ENCODE measurements around the gene NEU4.
"Not testable (repeated sequence)": the region's sequence is repeated elsewhere in the genome, so short reads cannot be mapped to it uniquely, and the experiment has no call there.

Gene NEU4

DNA sequence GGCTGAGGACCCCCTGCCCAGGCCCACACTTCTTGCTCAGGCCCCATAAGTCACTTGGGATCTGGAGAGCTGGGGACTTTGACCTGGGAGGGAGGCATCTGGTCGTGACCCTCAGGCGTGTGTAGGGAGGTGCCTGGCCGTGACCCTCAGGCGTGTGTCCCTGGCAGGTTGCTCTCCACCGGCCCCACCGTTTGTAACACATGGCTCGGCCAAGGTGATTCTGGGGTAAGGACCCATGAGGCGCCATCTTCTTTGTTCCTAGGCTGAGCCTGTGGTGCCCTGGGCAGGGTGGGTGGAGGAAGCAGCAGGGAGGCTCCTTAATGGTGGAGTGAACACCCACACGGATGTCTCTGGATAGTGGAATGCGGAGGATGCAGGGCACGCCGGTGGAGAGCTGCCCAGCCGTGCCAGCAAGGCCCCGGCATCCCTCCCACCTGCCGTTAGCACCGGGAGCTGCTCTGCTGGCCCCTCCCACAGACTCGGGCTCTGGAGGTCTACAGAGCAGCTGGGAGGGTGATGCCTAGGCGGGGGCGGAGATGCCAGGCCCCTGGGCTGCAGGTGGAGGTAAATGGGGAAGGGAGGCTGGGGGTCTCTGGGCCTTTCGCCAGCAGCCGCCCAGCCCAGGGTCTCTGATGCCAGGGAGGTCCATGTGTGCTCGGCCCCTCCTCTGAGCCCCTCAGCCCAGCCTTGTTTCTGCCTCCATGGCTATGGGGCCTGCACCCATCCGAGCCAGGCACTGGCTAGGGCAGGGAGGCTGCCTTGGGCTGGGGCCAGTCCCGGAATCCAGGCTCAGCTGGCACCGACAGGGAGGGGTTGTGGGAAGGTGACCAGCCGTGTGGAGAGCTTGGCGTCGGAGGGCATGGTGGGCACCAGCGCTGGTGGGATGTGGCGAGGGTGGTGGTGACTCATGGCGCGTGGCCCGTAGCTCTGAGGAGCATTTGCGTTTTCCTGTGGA lies 33.5 kb upstream of the NEU4 start:
- no peak for DNase-seq

DNA sequence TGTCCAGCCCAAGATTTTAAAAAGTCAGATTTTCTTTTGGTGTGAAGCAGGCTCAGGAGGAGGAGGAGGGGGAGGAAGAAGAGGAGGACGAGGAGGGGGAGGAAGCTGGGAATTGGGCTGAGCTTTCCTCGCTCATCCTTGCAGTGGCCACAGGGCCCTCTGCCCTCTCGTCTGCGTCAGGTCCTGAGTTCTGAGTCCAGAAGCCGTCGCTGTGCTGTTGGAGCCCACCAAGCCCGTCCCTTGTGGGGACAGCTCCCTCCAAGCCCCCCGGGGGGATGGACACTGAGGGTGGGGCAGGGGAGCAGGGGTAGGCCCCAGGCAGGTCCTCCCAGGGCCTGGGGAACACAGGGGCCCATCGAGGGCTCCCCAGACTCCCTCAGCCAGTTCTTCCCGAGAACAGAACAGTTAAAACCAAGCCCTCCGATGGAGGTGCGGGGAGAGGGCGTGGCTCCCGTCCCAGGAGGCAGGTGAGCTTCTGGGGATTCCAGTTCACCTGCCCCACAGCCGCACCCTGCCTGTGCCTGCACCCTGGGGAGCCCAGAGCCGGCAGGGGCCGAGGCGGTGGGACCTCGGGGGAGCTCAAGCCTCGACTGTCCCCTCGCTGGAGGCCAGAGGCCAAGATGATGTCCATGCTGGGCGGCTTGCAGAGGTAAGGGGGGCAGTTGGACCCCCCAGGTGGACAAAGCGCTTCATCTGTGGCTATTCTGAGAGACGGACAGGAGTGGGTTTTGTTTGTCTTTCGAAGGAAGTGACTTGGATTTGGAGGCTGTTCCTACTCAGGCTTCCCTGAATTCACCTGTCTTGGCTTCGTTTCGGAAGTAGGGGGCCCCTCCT lies 32.4 kb upstream of the NEU4 start, which contains the start of gene GAL3ST2:
Gene GAL3ST2 (plus strand): TSS at position 487 of the 834 bp plus-strand sequence. CDS start 134 bp downstream, at position 621.
- no peak for DNase-seq

DNA sequence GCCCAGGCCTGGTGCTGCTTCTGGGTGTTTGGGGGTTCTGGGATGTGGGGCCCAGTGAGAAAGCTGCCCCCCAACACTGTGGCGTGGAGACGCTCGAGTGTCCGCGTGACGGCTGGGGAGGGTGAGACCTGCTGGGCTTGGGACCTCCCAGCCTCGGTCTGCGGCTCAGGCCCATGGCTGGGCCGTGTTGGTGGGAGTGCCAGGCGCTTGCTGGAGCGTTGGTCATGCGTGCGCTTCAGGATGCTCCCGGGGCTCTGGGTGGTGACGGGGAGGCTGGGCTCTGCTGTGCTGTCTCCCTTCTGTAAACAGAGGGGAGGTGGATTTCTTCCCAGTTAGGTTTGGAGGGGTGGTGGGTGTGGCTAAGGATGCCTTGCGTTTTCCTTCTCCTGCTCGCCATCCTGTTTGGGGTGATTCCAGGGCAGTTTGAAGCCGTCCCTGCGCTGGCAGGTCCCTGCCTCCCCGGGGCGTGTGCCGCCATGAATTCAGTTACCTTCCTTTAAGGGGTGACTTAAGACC lies 31.8 kb upstream of the NEU4 start:
- DNase-seq = no peak

DNA sequence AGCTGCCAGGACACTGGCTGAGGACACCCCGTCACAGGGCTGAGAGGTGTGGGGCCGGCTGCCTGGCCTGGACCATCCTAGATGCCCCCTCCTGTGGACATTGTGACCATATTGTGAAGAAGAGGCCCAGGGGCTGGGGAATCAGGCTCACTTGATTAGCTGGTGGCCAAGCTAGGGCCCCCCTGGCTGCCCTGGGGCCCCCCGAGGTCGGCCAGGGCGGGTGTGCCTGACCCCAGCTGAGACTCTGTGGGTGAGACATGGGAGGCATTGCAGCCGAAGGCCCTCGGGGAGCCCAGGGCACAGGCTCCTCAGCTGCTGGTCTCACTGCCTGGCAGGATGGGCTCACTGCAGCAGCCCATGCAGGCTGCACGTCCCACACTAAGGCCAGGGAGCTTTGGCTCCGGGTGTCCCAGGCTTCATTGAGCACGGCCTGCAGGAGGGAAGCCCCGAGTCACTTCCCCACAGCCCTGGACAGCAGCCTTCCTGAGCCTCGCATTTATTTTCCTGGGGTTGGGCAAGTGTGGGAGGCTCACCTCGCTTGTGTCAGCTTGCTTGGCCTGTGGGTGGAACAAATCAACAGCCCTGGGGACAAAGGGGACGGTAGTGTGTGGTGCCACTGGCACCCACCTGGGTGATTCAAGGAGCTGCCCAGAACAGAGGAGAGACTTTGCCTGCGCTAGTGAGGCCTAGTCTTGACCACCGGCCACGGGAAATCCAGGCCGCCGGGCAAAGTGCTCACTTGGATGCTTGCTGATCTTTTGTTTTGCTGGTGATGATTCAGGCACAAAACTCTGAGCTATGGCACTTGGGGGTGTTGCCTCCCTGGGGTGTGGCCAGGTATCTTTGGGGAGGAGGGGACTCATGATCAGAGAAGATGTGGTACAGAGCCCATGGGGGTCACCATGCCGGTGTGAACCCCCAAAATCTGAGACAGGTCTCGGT lies 31.0 kb upstream of the NEU4 start:
- no peak for DNase-seq

DNA sequence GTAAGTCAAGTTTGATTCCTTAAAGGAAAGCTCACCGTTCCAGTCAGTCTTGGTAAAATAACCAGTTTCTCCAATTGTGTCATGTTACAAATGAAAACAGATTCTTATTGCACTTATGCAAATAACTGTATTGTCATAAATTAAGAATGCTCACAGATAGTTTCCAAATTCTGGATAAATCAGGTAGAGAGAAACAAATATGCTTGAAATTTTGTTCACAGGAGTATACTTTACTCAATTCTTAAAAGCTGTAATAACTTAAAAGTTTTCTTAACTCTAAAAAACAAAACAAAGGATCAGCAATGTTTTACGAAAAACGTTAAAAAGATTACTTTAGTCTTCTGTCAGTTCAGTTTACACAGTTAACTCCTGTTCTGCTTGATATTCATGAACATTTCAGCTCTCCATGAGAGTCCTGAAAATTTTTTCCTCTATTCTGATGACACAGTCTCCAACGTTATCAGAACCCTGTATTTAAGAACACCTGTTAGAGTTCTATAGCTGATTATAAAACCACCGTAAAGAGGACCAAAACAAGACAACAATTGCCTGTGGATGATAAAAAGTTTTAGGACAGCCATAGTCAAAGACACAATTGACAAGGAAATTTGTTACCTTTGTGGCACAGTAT lies 27.9 kb upstream of the NEU4 start:
- DNase-seq = no peak

DNA sequence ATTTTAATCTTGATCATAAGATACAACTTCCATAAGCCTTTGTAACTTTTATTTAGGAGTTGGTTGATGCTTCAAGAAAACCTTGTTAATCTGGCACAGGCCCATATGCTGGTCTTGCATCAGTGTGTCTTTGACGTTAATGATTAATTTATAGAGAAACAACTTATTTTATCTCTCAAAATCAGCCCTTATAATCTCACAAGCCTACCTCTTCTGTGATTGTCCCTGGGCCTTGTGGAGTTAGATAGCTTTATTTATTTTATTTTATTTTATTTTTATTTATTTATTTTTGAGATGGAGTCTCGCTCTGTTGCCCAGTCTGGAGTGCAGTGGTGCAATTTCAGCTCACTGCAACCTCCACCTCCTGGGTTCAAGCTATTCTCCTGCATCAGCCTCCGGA lies 26.9 kb upstream of the NEU4 start:
- not testable (repeated sequence) for DNase-seq

DNA sequence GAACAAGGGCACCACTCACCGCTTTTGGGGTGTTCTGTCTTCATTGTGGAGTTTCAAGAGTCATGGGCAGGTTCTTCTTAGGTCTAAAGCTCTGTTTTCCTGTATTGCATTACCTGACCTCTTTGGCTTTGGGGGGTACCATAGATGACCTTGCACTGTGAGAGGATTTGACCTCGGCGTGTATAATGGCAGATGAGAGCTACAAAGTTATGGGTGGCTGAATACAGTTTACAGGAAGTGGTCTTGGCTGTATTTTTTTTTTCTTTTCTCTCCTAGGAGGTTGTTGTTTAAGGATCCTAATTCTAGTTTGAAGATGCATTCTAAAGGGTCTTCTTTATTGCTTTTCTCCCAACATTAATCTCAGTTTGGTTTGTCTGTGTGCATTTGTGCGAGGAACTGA lies 20.9 kb upstream of the NEU4 start:
- DNase-seq = no peak

DNA sequence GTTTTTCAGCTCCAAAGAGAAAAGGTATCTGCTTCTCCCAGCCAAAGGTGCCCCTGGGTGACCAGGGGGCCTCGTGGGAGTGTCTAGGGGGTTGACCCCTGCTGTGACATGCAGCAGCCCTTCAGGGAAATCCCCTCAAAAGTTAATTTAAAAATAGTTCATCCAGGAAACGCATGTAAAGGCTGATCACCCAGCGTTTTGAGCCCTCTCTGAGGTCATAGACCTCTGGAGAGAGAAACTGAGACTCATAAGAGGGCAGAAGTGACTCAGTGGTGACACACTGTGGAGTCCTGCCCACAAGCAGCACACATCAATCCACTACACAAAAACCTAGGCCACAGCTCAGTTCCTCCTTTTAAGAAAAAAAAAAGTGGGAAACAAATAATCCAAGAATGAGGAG lies 20.4 kb upstream of the NEU4 start:
- no peak for DNase-seq

DNA sequence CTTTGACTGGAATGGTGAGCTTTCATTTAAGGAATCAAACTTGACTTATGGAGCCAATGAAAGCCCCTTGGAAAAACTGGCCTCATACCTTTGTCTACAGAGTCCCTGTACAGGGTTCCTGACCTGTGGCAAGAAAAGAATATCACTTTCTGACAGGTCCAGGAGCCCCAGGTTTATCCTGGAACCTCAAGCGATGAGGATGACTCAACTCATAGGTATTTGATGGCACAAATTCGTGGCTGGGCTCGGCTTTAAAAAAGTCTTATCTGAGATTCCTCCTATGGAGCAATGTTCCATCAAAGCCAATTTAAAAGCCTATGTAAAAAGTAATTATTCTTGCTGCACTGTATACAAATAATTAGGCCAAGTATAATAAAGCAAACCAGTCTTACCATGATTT lies 17.6 kb upstream of the NEU4 start:
- not testable (repeated sequence) for DNase-seq

DNA sequence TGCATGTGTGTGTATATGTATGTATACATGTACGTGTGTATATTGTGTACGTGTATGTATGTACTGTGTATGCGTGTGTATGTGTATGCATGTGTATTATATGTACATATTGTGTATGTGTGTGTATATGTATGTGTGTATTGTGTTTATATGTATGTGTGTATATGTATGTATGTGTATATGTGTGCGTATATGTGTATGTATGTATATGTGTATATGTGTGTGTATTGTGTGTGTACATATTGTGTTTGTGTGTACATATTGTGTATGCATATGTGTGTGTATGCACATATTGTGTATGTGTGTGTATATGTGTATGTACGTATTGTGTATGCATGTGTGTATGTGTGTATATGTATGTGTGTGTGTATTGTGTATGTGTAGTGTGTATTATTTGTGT lies 15.6 kb upstream of the NEU4 start:
- DNase-seq = no peak

DNA sequence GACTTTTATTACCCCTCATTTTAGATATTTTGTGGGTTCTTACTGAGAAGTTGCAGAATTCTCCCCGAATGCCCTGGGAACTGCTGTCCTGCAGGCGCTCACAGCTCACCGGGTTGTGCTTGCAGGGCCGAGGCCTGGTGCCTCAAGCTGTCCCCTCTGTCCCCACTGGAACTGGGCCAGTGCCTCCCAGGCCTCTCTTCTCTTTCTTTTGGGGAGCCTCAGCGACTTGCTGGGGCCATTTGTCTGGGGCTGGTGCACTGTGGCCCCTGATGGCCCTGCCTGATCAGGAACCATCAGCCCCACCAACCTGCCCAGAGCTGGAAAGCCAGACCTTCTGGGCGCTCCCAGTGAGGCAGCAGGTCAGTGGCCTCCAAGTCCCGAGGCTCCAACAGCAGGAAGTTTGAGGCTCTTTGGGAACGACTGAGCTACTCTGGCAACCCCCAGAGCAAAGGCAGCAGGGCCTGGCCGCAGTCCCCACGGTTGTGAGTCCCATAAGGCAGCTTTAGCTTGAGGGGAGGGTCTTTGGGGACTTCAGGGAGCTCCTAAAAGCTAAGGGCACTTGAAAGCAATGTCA lies 14.7 kb upstream of the NEU4 start:
- DNase-seq = no peak

DNA sequence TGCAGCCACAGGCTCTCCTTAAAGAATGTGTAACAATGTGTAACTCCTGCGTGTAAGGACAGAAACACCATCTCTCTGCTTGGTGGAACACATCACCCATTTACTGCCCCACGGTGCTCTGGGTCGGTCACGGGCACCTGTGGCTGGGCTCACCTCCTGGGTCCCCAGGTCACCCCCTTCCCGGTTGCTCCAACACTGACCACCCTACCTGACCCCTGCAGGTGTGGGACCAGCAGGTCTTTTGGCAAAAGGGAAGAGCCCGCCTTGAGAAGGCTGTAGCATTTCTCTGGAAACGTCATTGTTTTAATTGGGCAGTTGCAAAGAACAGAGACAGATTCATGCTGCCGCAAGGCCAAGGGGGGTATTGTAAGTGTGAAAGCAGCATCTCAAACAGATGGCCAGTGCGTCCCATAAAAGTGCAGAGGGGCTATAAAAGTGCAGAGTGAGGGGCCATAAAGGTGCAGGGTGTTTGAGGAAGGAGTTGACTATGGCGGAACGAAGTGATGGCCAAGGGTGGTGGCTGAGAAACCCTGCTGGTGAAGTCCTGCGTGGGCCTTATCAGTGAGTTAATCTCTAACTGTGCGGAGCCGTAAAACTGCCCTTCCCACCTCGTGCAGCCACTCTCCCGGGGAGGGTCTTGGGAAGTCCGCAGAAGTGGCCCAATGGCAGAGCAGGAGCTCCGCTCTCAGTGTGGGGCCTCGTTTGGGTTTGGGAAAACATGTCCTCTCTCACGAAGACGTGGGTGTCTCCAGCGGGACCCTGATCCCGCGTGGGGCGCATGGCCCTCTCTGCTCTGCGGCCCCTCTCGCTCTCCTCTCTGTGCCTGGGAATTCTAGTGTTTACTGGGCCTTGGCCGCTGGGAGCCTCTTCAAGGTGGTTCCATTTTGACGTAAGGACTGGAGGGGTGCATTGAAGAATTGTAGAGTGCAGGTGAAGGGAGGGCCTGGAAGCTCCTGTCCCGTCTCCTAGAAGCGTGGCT lies 13.7 kb upstream of the NEU4 start:
- DNase-seq = no peak

DNA sequence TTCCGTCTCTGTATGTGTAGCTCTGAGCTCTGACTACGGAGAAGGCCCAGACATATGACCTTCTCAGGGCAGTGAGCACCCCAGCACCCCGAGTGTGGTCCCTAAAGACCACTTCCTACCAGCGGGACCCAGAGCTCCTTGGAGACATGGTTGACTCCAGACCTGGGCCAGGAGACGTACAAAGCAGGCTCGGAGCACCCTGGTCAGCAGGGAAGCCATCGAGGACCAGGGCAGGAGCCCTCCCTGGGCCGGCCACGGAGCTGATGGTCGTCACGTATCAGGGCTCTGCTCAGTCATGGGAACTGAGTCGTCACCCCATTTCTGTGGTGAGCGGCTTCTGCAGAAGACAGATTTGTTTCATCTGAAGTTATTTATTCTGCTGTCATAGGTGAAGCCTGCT lies 12.8 kb upstream of the NEU4 start:
- DNase-seq = no peak

DNA sequence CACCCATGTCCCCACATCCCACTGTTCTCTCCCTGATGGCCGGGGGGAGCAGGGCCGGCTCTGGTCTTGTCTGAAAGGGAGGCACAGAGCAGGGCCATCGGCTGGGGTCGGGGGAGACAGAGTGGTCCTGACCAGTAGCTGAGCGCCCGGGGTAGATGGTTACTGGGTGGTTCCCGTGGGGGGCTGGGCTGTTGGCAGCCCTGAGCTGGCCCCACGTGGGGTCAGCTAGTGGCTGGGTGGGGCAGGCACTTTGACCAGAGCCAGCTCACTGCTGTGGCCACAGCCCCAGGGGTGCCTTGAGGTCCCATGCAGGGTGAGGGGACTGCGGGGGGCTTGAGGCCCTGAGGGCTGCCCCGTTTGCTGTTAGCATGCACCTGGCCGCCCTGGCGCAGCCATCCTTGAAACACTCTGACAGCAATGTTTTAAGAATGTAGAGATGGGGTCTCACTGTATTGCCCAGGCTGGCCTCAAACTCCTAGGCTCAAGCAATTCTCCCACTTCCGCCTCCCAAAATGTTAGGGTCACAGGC lies 12.3 kb upstream of the NEU4 start:
- no peak for DNase-seq

DNA sequence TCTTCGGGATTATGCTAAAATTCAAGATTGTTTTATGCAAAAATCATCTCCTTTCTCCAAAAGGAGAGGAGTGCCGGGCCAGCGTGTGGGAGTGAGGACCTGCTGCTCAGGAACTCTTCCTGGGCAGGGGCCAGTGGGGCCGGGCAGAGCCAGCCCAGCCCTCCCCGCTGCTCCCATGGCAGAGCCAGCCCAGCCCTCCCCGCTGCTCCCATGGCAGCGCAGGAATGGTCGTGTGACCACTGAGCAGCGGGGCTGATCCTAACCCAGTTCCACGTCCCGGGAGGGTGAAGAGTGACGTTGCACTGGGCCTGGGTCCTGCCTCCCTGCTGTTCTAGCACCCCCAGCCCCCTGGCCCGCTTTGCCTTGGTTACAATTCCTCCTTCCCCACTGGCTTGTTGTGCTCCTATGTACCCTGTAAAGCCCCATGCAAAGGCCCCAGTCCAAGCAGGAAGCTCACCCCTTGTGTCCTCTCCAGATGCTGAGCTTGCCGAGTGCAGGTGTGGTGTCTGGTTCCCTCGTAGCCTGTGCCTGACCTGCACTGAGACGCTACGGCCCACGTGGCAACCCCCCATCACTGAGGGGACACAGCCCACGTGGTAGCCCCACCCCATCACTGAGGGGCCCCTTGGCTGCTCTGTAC lies 11.4 kb upstream of the NEU4 start:
- DNase-seq = no peak

DNA sequence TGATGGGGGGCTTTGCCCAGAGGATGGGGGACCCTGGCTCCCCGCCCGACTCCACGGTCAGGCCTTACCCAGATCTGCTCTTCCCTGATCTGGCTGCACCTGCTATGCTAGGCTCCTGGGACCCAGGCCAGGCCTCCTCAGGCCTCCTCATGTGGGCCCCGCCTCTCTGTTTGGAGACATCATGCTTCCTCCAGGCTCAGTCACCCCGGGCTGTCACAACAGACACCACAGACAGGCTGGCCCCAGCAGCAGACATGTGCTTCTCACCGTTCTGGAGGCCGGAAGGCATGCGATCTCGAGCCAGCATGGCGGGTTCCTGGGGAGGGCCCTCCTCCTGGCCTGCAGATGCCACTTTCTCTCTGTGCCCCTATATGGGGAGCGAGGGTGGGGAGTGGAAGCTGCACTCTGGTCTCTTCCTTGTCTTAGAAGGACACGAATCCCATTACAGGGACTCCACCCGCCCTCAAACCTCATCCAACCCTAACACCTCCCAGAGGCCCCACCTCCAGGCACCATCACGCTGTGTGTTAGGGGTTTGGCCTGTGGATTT lies 10.8 kb upstream of the NEU4 start:
- no peak for DNase-seq

DNA sequence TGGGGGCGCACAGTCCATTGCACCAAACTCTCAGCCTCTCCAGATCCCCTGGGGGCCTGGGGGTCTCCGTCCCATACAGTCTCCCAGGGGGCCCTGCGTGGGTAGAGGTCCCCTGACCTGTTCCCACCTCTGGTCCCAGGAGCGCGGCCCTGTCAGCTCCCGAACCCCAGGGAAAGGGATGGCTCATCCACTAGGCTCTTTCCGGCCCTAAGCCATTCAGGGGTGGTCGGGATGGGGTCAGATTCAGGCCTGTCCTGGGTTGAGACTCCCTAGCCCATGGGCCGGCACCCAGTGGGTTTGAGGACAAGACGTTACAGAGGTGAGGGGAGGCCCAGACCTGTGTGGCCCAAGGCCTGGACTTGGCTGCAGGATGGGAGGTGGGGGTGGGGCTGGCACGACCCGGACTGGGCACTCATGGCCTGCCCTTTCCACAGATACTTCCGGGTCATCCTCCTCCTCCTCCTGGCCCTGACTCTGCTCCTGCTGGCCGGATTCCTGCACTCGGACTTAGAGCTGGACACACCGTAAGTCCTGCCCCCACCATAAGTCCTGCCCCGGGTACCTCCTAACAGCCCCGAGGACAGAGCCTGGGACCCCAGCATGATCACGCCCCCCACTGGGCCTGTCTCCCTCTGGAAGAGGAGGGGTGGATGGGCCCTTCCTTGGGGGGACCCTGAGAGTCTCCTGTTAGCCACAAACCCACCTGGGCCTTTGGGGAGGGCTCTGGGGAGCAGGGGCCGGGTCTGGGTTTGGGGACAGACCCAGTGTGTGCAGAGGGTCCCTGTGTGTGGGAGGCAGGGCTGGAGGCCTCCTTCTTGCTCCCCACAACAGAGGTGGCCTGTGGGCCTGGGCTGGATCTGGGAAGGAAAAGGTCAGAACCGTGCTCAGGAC lies 10.1 kb upstream of the NEU4 start:
- no peak for DNase-seq

All from bone marrow (tissue), 2 donors.